HEK293T (cell line): Measurements from ENCODE around the gene SMAD6.

ENCODE experiments used
- CTCF ChIA-PET: fragments of 350-600 bp; formaldehyde crosslinking; extraction: SDS; loops from one replicate; lab custom pipeline; 2021; ENCODE audit warnings: antibody characterized with exemption, inconsistent platforms; lab: Yijun Ruan, JAX
- POLR2A ChIA-PET: fragments of 350-600 bp; formaldehyde crosslinking; extraction: SDS; loops from one replicate; lab custom pipeline; 2020; ENCODE audit warnings: antibody characterized with exemption, inconsistent platforms; lab: Yijun Ruan, JAX
- DNase-seq: peaks from one replicate; pipeline ENCODE4 v3.0.0; 2012; ENCODE audit warnings: mixed read lengths; ENCODE audit errors: extremely low spot score
- ARNT ChIP-seq: fragments of 450-650 bp; IDR thresholded peaks from 2 replicates; pipeline ENCODE4 v1.6.1; 2017; ENCODE audit warnings: mild to moderate bottlenecking
- BHLHE40 ChIP-seq: fragments of 450-650 bp; IDR thresholded peaks from 2 replicates; pipeline ENCODE4 v1.6.1; 2016; ENCODE audit warnings: mild to moderate bottlenecking, moderate library complexity, borderline replicate concordance
- CTBP1 ChIP-seq: fragments of 450-650 bp; IDR thresholded peaks from 2 replicates; pipeline ENCODE4 v1.6.1; 2016; ENCODE audit warnings: borderline replicate concordance
- ELF4 ChIP-seq: fragments of 450-650 bp; IDR thresholded peaks from 2 replicates; pipeline ENCODE4 v1.6.1; 2017; ENCODE audit warnings: antibody characterized with exemption
- FOXA1 ChIP-seq: fragments of 450-650 bp; IDR thresholded peaks from 2 replicates; pipeline ENCODE4 v1.6.1; 2016; ENCODE audit warnings: mild to moderate bottlenecking
- FOXK2 ChIP-seq: fragments of 450-650 bp; IDR thresholded peaks from 2 replicates; pipeline ENCODE4 v1.6.1; 2016; ENCODE audit warnings: mild to moderate bottlenecking
- FOXM1 ChIP-seq: fragments of 450-650 bp; IDR thresholded peaks from 2 replicates; pipeline ENCODE4 v1.6.1; 2017; ENCODE audit warnings: mild to moderate bottlenecking, borderline replicate concordance
- HDGF ChIP-seq: fragments of 450-650 bp; IDR thresholded peaks from 2 replicates; pipeline ENCODE4 v1.6.1; 2017; ENCODE audit warnings: antibody characterized with exemption, borderline replicate concordance
- L3MBTL2 ChIP-seq: fragments of 450-650 bp; conservative IDR thresholded peaks from 2 replicates; pipeline ENCODE4 v1.6.1; 2016; ENCODE audit warnings: mild to moderate bottlenecking
- LEF1 ChIP-seq: fragments of 450-650 bp; IDR thresholded peaks from 2 replicates; pipeline ENCODE4 v1.6.1; 2017; ENCODE audit warnings: mild to moderate bottlenecking, borderline replicate concordance
- NFRKB ChIP-seq: fragments of 450-650 bp; IDR thresholded peaks from 2 replicates; pipeline ENCODE4 v1.6.1; 2016; ENCODE audit warnings: mild to moderate bottlenecking, moderate library complexity
- SP1 ChIP-seq: fragments of 450-650 bp; IDR thresholded peaks from 2 replicates; pipeline ENCODE4 v1.6.1; 2017
- SUZ12 ChIP-seq: fragments of 450-650 bp; IDR thresholded peaks from 2 replicates; pipeline ENCODE4 v1.6.1; 2016; ENCODE audit warnings: mild to moderate bottlenecking
- TARDBP ChIP-seq: fragments of 450-650 bp; IDR thresholded peaks from 2 replicates; pipeline ENCODE4 v1.6.1; 2016
- ZNF384 ChIP-seq: fragments of 450-650 bp; IDR thresholded peaks from 2 replicates; pipeline ENCODE4 v1.6.1; 2016
- TF ChIP-seq, protein P1 (sequence below): fragments of 450-650 bp; IDR thresholded peaks from 2 replicates; pipeline ENCODE4 v1.6.1; 2016

SMAD6 gene

DNA sequence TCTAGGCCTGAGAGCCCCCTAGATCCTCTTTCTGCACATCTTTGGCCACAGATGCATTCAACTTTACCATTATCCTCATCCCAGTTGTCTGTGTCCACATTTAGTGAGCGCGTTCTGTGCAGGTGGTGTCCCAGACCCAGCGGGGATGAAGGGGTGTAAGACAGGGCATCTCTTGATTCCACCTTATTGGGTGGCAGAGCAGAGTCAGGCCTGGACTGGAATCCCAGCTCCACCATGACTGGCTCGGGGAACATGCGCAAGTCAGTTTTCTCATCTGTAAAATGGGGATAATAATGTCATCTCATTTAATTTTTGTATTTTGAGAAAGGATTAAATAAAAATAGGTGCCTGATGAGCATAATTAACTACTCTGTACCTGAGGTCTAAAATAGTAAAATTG is 7.8 kb downstream of the SMAD6 start:
- ChIA-PET POLR2A (interaction anchor here (0.8 to 1.3 kb wide), 2 partner anchors 57 to 63 kb away, joined by 3 read pairs; no protein-coding TSS in a partner anchor), CTCF (interaction anchor here (0.8 to 1.1 kb wide), 3 partner anchors 9 to 142 kb away, joined by 3 to 4 read pairs (median 3); no protein-coding TSS in a partner anchor)
- no peak for TF ChIP-seq FOXM1
- no peak for TF ChIP-seq FOXA1
- no peak for TF ChIP-seq BHLHE40
- DNase-seq = no peak

GRCh38 chr15:66711260-66711659 is 9.2 kb downstream of the SMAD6 start:
- ChIA-PET POLR2A (interaction anchor here (1.2 to 1.7 kb wide), 2 partner anchors 9 to 10 kb away, joined by 3 to 6 read pairs; partner anchors contain the start of gene SMAD6), CTCF (no interaction called here)
- TF ChIP-seq ZNF384 (no peak), FOXK2 (no peak)
- DNase-seq = no peak

- ChIA-PET POLR2A (interaction anchor here (0.9 to 1.7 kb wide), 3 partner anchors 10 to 11 kb away, joined by 3 to 6 read pairs (median 3); partner anchors contain the start of gene SMAD6), CTCF (interaction anchor here (1.2 kb wide), 1 partner anchor 142 kb away, joined by 4 read pairs; no protein-coding TSS in a partner anchor)
- TF ChIP-seq FOXK2 (no peak), ARNT (no peak), TARDBP (no peak), ELF4 (no peak), L3MBTL2 (no peak), SUZ12 (no peak), HDGF (no peak), ZNF384 (no peak), FOXM1 (no peak), LEF1 (no peak), BHLHE40 (no peak), FOXA1 (no peak), NFRKB (no peak)
- TF ChIP-seq, protein P1, sequence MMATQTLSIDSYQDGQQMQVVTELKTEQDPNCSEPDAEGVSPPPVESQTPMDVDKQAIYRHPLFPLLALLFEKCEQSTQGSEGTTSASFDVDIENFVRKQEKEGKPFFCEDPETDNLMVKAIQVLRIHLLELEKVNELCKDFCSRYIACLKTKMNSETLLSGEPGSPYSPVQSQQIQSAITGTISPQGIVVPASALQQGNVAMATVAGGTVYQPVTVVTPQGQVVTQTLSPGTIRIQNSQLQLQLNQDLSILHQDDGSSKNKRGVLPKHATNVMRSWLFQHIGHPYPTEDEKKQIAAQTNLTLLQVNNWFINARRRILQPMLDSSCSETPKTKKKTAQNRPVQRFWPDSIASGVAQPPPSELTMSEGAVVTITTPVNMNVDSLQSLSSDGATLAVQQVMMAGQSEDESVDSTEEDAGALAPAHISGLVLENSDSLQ = no peak
- DNase-seq = no peak
Observed at GRCh38 chr15:66711862-66712261, 9.8 kb downstream of the SMAD6 start.

GRCh38 chr15:66713843-66714508 is 11.9 kb downstream of the SMAD6 start:
- POLR2A ChIA-PET = interaction anchor here (0.5 to 2.1 kb wide), 2 partner anchors 12 to 31 kb away, joined by 3 to 5 read pairs; partner anchors contain the start of gene SMAD6

GRCh38 chr15:66714543-66714981 is 12.5 kb downstream of the SMAD6 start:
- POLR2A ChIA-PET = interaction anchor here (0.5 to 2.1 kb wide), 2 partner anchors 12 to 31 kb away, joined by 3 to 5 read pairs; partner anchors contain the start of gene SMAD6
- CTCF ChIA-PET = interaction anchor here (1.2 to 1.3 kb wide), 3 partner anchors 8 to 139 kb away, joined by 4 to 5 read pairs (median 4); no protein-coding TSS in a partner anchor
- no peak for DNase-seq
- TF ChIP-seq FOXK2 (no peak), CTBP1 (no peak), FOXM1 (no peak), L3MBTL2 (no peak), SP1 (no peak), FOXA1 (no peak), LEF1 (no peak), SUZ12 (no peak), BHLHE40 (no peak), HDGF (no peak), NFRKB (no peak), TARDBP (no peak), ARNT (no peak), ELF4 (no peak)

More at GRCh38 chr15:66713843-66714508, 11.9 kb downstream of the SMAD6 start:
- CTCF ChIA-PET = interaction anchor here (0.8 to 1.3 kb wide), 3 partner anchors 9 to 369 kb away, joined by 3 to 4 read pairs (median 4); no protein-coding TSS in a partner anchor
- DNase-seq = no peak
- TF ChIP-seq ARNT (no peak), BHLHE40 (no peak), FOXK2 (no peak), TARDBP (no peak), ELF4 (no peak), L3MBTL2 (no peak), FOXM1 (no peak)

DNA sequence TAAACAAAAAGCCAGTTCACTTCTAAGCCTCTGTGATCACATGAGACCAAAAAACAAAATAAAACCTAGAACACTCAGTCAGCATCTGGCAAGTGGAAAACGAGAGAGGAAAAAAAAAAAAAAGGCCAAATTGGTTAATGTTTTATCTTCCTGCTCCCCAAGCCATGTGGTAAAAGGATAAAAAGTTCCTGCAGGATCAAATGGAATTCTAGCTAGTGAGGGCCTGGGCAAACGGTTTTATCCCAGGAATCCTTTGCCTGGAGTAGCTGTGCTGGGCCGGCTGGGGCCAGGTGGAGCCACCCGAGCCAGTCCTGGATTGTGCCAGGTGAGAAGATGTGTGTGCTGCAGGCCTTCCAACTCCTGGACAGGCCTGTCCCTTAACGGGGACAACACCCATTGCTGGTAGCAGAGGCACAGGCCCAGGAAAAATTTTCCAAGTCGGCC is 13.2 kb downstream of the SMAD6 start:
- ChIA-PET POLR2A (interaction anchor here (2.1 kb wide), 1 partner anchor 13 kb away, joined by 5 read pairs; the partner anchor contains the start of gene SMAD6), CTCF (interaction anchor here (1.2 kb wide), 2 partner anchors 8 to 17 kb away, joined by 4 to 5 read pairs; no protein-coding TSS in a partner anchor)
- no peak for TF ChIP-seq HDGF
- no peak for TF ChIP-seq SUZ12
- no peak for TF ChIP-seq BHLHE40
- no peak for TF ChIP-seq ZNF384
- TF ChIP-seq LEF1 = no peak
- TF ChIP-seq, protein P1 = no peak
- TF ChIP-seq ELF4 = no peak
- TF ChIP-seq CTBP1 = no peak
- TF ChIP-seq SP1 = no peak
- no peak for DNase-seq
